ENCODE measurements around the gene GSTO2.

The GSTO2 gene

DNA sequence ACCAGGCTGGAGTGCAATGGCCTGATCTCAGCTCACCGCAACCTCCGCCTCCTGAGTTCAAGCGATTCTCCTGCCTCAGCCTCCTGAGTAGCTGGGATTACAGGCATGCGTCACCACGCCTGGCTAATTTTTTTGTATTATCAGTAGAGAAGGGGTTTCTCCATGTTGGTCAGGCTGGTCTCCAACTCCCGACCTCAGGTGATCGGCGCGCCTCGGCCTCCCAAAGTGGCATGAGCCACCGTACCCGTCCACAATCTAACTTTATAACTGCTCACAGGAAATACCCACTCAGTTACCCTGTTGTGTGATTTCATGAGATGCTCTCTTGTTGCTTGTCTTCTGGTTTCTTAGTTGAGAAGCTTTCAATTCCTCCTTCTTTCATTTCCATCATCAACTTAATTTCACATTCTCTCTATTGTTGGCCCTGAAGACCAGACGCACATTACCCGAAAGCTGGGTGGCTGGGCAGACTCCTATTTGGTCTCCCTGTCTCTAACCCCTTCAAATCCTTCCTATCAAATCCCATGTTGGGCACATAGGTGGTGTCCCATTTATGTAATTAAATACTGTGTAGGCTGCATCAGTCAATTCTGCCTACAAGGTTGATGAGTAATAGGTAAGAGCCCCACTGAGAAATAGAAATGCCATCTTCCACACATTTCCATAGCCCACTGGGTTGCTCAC lies 1.1 kb upstream of the GSTO2 start:
- no peak for DNase-seq (ENCODE audit: low read depth, low spot score)
- H3K4me3 ChIP-seq (ENCODE audit: low read depth, low read length) = peak overlapping the region; percentile 84
- TF ChIP-seq, protein P1, sequence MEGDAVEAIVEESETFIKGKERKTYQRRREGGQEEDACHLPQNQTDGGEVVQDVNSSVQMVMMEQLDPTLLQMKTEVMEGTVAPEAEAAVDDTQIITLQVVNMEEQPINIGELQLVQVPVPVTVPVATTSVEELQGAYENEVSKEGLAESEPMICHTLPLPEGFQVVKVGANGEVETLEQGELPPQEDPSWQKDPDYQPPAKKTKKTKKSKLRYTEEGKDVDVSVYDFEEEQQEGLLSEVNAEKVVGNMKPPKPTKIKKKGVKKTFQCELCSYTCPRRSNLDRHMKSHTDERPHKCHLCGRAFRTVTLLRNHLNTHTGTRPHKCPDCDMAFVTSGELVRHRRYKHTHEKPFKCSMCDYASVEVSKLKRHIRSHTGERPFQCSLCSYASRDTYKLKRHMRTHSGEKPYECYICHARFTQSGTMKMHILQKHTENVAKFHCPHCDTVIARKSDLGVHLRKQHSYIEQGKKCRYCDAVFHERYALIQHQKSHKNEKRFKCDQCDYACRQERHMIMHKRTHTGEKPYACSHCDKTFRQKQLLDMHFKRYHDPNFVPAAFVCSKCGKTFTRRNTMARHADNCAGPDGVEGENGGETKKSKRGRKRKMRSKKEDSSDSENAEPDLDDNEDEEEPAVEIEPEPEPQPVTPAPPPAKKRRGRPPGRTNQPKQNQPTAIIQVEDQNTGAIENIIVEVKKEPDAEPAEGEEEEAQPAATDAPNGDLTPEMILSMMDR (IDR thresholded peaks at IDR 0.05; ENCODE audit: low read depth, low read length) = no peak
- in situ Hi-C loops (cut with HindIII; ENCODE audit: low sequenced_read_pairs) = no loop called here

DNA sequence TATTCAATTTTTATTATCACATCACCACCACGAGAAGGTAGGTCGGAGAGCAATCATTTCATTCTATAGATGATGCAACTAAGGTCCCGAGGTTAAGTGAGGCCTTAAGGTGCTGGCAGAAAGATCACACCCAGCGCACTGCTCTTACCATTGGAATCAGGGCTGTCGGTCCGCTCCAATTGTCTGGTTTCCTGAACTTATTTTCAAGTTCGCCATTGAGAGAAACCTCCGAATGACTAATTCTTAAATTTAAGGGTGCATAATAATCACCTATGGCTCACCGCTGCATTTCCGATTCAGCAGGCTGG lies 625 bp upstream of the GSTO2 start:
- TF ChIP-seq, protein P1 (IDR thresholded peaks at IDR 0.05; ENCODE audit: low read depth, low read length) = no peak

DNA sequence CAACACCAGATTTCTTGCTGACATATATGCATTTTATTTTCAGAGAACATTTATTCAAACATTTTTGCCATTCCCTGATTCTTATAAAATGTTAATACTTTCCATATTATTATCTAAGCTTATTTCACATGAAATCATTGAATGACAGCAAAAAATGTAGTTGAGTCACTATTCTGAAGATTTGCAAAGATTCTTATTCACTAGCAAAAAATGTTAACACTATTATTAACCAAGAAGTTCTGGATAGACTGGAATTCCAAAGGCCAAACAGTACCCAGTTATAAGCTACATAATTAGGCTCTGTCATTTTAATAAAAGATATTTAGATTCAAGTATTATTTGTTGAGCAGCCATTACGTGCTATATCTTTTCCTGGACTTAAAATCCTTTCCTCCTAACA lies 4.3 kb downstream of the GSTO2 start:
- no peak for DNase-seq (ENCODE audit: low read depth, low spot score)
- TF ChIP-seq, protein P1 (IDR thresholded peaks at IDR 0.05; ENCODE audit: low read depth, low read length) = no peak
- H3K4me3 ChIP-seq (ENCODE audit: low read depth, low read length) = no peak overlapping the region
- in situ Hi-C loops (cut with HindIII; ENCODE audit: low sequenced_read_pairs) = no loop called here

More for the DNA sequence above, 625 bp upstream of the GSTO2 start:
- peak overlapping the region; percentile 84 for H3K4me3 ChIP-seq (ENCODE audit: low read depth, low read length)
- in situ Hi-C loops (cut with HindIII; ENCODE audit: low sequenced_read_pairs) = no loop called here
- DNase-seq (ENCODE audit: low read depth, low spot score) = no peak

DNA sequence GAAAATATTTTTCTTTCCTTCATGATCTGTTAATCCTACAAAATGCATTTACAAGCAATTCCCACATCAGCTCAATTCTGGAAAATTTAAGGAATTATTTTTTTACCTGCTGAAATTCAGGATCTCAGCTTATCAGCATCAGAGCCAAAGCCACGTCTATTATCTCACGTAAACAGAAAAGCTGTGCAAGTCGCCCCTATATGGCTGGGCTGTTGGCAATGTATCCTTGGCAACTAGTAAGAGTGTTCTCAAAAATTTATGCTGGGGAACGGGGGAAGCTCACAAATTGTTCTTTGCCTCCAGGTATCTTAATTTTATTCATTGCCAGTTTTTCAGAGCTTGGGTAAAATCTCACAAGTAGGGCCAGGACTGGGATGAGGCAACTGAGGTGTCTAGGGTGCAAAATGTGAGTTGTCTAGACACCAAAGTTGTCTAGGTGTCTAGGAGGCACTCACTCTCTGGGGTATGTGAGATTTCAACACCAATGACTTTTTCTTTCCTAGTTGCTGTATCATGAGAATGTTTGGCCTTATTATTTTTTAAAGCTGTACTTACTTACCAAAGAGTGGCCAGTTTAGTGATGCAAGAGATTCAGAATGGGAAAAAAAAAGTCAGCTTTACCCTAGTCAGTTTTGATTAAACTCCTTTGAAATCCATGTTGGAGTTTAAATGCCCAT lies 5.1 kb downstream of the GSTO2 start:
- DNase-seq (ENCODE audit: low read depth, low spot score) = no peak
- TF ChIP-seq, protein P1 (IDR thresholded peaks at IDR 0.05; ENCODE audit: low read depth, low read length) = no peak
- in situ Hi-C loops (cut with HindIII; ENCODE audit: low sequenced_read_pairs) = no loop called here
- H3K4me3 ChIP-seq (ENCODE audit: low read depth, low read length) = no peak overlapping the region

DNA sequence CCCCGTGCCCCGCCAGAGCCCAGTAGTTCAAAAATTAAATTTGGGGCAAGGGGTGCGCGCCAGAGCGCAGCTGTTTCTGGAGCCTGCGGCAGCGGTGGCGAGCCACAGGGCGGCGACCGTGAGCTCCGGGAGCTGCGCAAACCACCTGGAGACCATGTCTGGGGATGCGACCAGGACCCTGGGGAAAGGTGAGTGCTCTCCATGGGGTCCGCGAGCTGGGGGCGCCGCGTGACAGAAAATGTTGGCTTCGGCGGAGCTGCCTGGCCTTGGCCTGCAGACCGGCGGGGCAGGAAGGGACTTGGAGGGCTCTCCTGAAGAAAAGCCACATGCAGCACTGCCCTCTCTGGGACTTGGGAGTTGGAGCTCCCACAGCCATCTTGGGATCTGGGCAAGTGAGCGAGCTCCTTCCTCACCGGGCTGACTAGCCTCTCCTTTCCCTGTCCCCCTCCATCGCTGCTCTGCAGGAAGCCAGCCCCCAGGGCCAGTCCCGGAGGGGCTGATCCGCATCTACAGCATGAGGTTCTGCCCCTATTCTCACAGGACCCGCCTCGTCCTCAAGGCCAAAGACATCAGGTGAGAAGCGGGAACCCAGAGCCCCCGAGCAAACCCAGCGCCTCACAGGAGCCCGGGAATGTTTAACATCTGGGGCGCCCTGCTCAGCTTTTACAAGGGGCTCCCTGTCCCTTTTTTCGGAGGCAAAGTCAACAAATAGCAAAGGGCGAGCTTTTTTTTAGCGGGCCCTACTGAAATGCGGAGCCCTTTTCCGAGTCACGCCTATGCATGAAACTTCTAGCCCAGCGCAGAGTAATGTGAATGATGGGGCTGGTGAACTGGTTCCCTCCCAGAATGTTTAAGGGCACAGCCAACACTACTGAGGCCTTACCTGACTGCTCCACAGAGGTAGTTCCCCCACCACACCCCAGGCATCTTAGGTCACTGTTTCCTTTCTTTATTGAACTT lies 6.1 kb downstream of the GSTO2 start:
- peak; percentile 29 for DNase-seq (ENCODE audit: low read depth, low spot score)
- peak overlapping the region; percentile 23 for H3K4me3 ChIP-seq (ENCODE audit: low read depth, low read length)
- in situ Hi-C loops (cut with HindIII; ENCODE audit: low sequenced_read_pairs) = no loop called here
- TF ChIP-seq, protein P1 (IDR thresholded peaks at IDR 0.05; ENCODE audit: low read depth, low read length) = peak; percentile 94

DNA sequence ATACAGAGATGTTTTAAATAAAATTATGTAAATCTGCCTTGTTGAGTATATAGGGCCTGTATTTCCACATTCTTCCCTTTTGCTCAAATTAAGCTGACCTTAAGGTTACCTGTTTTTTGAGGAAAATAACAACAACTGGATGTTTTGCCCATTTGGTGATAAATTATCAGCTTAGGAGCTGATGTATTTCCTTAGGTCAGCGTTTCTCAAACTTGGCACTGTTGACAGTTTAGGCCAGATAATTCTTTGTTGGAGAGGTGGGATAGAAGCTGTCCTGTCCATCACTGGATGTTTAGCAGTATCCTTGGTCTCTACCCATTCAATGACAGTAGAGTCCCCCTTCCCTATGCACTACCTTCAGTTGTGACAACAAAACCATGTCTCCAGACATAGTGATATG lies 7.2 kb downstream of the GSTO2 start:
- TF ChIP-seq, protein P1 (IDR thresholded peaks at IDR 0.05; ENCODE audit: low read depth, low read length) = no peak
- no peak for DNase-seq (ENCODE audit: low read depth, low spot score)
- H3K4me3 ChIP-seq (ENCODE audit: low read depth, low read length) = no peak overlapping the region
- in situ Hi-C loops (cut with HindIII; ENCODE audit: low sequenced_read_pairs) = no loop called here

Data from astrocyte of the spinal cord (primary cell).